Measurements from ENCODE around the gene NPNT.
"Not testable (repeated sequence)": the region's sequence is repeated elsewhere in the genome, so short reads cannot be mapped to it uniquely, and the experiment has no call there.

Gene NPNT

GRCh38 chr4:105851196-105851595, 44.1 kb upstream of the NPNT start:
- H3K4me1 ChIP-seq (ENCODE audit: insufficient read depth, low read length, severe bottlenecking): no peaks in the 10 kb centered on the region
- H3K79me2 ChIP-seq (ENCODE audit: insufficient read depth, low read length): no peaks in the 10 kb centered on the region
- H3K4me2 ChIP-seq (ENCODE audit: low read length): no peak overlapping the region
- no peak overlapping the region for H3K4me3 ChIP-seq (ENCODE audit: low read depth, low read length, poor library complexity, severe bottlenecking)
- no peak overlapping the region for H3K27ac ChIP-seq (ENCODE audit: low read depth, low read length, poor library complexity, severe bottlenecking)
- no peaks in the 10 kb centered on the region for H3F3A ChIP-seq (ENCODE audit: insufficient read depth, low read length)
- H4K20me1 ChIP-seq (ENCODE audit: insufficient read depth, low read length): no peaks in the 10 kb centered on the region
- TF ChIP-seq EZH2 (IDR thresholded peaks at IDR 0.05; ENCODE audit: borderline replicate concordance, low read length): no peak
- TF ChIP-seq, protein P1, sequence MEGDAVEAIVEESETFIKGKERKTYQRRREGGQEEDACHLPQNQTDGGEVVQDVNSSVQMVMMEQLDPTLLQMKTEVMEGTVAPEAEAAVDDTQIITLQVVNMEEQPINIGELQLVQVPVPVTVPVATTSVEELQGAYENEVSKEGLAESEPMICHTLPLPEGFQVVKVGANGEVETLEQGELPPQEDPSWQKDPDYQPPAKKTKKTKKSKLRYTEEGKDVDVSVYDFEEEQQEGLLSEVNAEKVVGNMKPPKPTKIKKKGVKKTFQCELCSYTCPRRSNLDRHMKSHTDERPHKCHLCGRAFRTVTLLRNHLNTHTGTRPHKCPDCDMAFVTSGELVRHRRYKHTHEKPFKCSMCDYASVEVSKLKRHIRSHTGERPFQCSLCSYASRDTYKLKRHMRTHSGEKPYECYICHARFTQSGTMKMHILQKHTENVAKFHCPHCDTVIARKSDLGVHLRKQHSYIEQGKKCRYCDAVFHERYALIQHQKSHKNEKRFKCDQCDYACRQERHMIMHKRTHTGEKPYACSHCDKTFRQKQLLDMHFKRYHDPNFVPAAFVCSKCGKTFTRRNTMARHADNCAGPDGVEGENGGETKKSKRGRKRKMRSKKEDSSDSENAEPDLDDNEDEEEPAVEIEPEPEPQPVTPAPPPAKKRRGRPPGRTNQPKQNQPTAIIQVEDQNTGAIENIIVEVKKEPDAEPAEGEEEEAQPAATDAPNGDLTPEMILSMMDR (IDR thresholded peaks at IDR 0.05; ENCODE audit: low read length): no peak
- no peak overlapping the region for H3K9ac ChIP-seq (ENCODE audit: low read length)
- no peaks in the 10 kb centered on the region for H3K36me3 ChIP-seq (ENCODE audit: insufficient read depth, low read length)
- H3K9me2 ChIP-seq (ENCODE audit: low read depth, low read length): no peaks in the 10 kb centered on the region
- H3K9me3 ChIP-seq (ENCODE audit: low read length): no peaks in the 10 kb centered on the region
- no peaks in the 10 kb centered on the region for H3K27me3 ChIP-seq (ENCODE audit: insufficient read depth, low read length)
- no peak overlapping the region for H2AFZ ChIP-seq (ENCODE audit: low read length)

- not testable (repeated sequence) for H2AFZ ChIP-seq (ENCODE audit: low read length); H3K4me2 ChIP-seq (ENCODE audit: low read length); H3K4me3 ChIP-seq (ENCODE audit: low read depth, low read length, poor library complexity, severe bottlenecking); H3F3A ChIP-seq (ENCODE audit: insufficient read depth, low read length); H3K9me3 ChIP-seq (ENCODE audit: low read length); H3K9me2 ChIP-seq (ENCODE audit: low read depth, low read length); H3K9ac ChIP-seq (ENCODE audit: low read length); H3K79me2 ChIP-seq (ENCODE audit: insufficient read depth, low read length); H4K20me1 ChIP-seq (ENCODE audit: insufficient read depth, low read length); H3K27ac ChIP-seq (ENCODE audit: low read depth, low read length, poor library complexity, severe bottlenecking); H3K4me1 ChIP-seq (ENCODE audit: insufficient read depth, low read length, severe bottlenecking); H3K36me3 ChIP-seq (ENCODE audit: insufficient read depth, low read length); H3K27me3 ChIP-seq (ENCODE audit: insufficient read depth, low read length)
These were observed 43.0 kb upstream of the NPNT start for GRCh38 chr4:105852230-105852629.

DNA sequence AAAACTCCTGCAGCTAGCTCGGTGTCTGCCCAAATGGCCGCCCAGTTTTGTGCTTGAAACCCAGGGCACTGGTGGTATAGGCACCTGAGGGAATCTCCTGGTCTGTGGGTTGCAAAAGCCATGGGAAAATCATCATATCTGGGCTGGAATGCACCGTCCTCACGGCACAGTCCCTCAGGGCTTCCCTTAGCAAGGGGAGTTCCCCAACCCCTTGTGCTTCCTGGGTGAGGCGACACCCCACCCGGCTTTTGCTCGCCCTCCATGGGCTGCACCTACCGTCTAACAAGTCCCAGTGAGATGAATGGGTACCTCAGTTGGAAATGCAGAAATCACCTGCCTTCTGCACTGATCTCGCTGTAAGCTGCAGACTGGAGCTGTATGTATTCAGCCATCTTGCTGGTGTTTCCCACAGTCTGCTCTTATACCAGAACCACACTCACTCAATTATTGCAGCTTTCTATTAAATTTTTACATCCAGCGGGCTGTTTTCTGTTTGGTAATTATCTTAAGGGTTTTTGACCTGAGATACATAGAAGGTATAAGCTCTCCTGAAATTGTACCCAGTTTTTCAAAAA, 36.7 kb upstream of the NPNT start:
- no peaks in the 10 kb centered on the region for H3K9me2 ChIP-seq (ENCODE audit: low read depth, low read length)
- H3F3A ChIP-seq (ENCODE audit: insufficient read depth, low read length): no peaks in the 10 kb centered on the region
- H3K4me2 ChIP-seq (ENCODE audit: low read length): no peak overlapping the region
- H3K4me1 ChIP-seq (ENCODE audit: insufficient read depth, low read length, severe bottlenecking): no peaks in the 10 kb centered on the region
- H3K9me3 ChIP-seq (ENCODE audit: low read length): peaks cover 3% of the 10 kb centered on the region; the same call in 1 of the 2 replicates
- H2AFZ ChIP-seq (ENCODE audit: low read length): no peak overlapping the region
- H3K79me2 ChIP-seq (ENCODE audit: insufficient read depth, low read length): no peaks in the 10 kb centered on the region
- no peaks in the 10 kb centered on the region for H3K27me3 ChIP-seq (ENCODE audit: insufficient read depth, low read length)
- TF ChIP-seq EZH2 (IDR thresholded peaks at IDR 0.05; ENCODE audit: borderline replicate concordance, low read length): no peak
- TF ChIP-seq, protein P1 (IDR thresholded peaks at IDR 0.05; ENCODE audit: low read length): no peak
- H3K9ac ChIP-seq (ENCODE audit: low read length): no peak overlapping the region
- no peaks in the 10 kb centered on the region for H4K20me1 ChIP-seq (ENCODE audit: insufficient read depth, low read length)
- no peaks in the 10 kb centered on the region for H3K36me3 ChIP-seq (ENCODE audit: insufficient read depth, low read length)
- no peak overlapping the region for H3K27ac ChIP-seq (ENCODE audit: low read depth, low read length, poor library complexity, severe bottlenecking)
- H3K4me3 ChIP-seq (ENCODE audit: low read depth, low read length, poor library complexity, severe bottlenecking): no peak overlapping the region

DNA sequence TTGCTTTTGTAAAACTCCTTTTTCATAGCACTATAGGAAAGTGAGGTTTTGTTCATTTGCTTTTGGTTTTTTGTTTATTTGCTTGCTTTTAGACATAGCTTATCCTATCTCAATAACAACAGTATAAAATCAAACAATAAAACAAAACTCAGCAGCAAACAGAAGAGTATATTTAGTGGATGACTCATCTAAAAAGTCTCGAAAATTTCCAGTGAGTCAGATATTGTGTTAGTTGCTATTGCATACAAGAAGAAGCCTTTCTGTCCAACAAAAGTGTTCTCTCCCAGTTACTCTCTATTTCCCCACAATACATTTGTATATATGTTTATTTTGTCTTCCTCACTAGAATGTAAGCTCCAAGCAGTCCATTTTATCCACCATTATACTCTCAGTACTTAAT, 36.0 kb upstream of the NPNT start:
- H3K9ac ChIP-seq (ENCODE audit: low read length): no peak overlapping the region
- H3K4me1 ChIP-seq (ENCODE audit: insufficient read depth, low read length, severe bottlenecking): no peaks in the 10 kb centered on the region
- H3K4me3 ChIP-seq (ENCODE audit: low read depth, low read length, poor library complexity, severe bottlenecking): no peak overlapping the region
- TF ChIP-seq, protein P1 (IDR thresholded peaks at IDR 0.05; ENCODE audit: low read length): no peak
- TF ChIP-seq EZH2 (IDR thresholded peaks at IDR 0.05; ENCODE audit: borderline replicate concordance, low read length): no peak
- peaks cover 3% of the 10 kb centered on the region; the same call in 1 of the 2 replicates for H3K9me3 ChIP-seq (ENCODE audit: low read length)
- H2AFZ ChIP-seq (ENCODE audit: low read length): no peak overlapping the region
- H4K20me1 ChIP-seq (ENCODE audit: insufficient read depth, low read length): no peaks in the 10 kb centered on the region
- H3K4me2 ChIP-seq (ENCODE audit: low read length): no peak overlapping the region
- no peaks in the 10 kb centered on the region for H3F3A ChIP-seq (ENCODE audit: insufficient read depth, low read length)
- no peaks in the 10 kb centered on the region for H3K9me2 ChIP-seq (ENCODE audit: low read depth, low read length)
- H3K27ac ChIP-seq (ENCODE audit: low read depth, low read length, poor library complexity, severe bottlenecking): no peak overlapping the region
- H3K79me2 ChIP-seq (ENCODE audit: insufficient read depth, low read length): no peaks in the 10 kb centered on the region
- H3K27me3 ChIP-seq (ENCODE audit: insufficient read depth, low read length): no peaks in the 10 kb centered on the region
- H3K36me3 ChIP-seq (ENCODE audit: insufficient read depth, low read length): no peaks in the 10 kb centered on the region
